T-helper 2 cell treated with Interferon-gamma antibody and Interleukin-4, amounts not matched to agents 5 μg/mL and 100 μg/mL, for 36 hours (primary cell): ENCODE measurements around the gene ANKRD36B.
"Not testable (repeated sequence)": the region's sequence is repeated elsewhere in the genome, so short reads cannot be mapped to it uniquely, and the experiment has no call there.

Experiments used
- DNase-seq: peaks from one replicate; pipeline ENCODE4 v3.0.0; 2021; ENCODE audit warnings: low spot score
- H3K27ac Mint-ChIP-seq: one replicate; pipeline ENCODE4 v1.8.0; 2021; ENCODE audit warnings: mild to moderate bottlenecking, mixed read lengths
- H3K27me3 Mint-ChIP-seq: one replicate; pipeline ENCODE4 v1.8.0; 2021; ENCODE audit warnings: low read depth, mixed read lengths
- H3K36me3 Mint-ChIP-seq: one replicate; pipeline ENCODE4 v1.8.0; 2021; ENCODE audit warnings: low read depth, mixed read lengths
- H3K4me1 Mint-ChIP-seq: one replicate; pipeline ENCODE4 v1.8.0; 2021; ENCODE audit warnings: low read depth, mixed read lengths
- H3K4me3 Mint-ChIP-seq: one replicate; pipeline ENCODE4 v1.8.0; 2022; ENCODE audit warnings: mild to moderate bottlenecking, moderate library complexity, mixed read lengths
- H3K9me3 Mint-ChIP-seq: one replicate; pipeline ENCODE4 v1.8.0; 2021; ENCODE audit warnings: mixed read lengths

Gene ANKRD36B

GRCh38 chr2:97490141-97490540 lies 99.5 kb downstream of the ANKRD36B start:
- H3K36me3 Mint-ChIP-seq, H3K9me3 Mint-ChIP-seq, DNase-seq: not testable (repeated sequence)

More at GRCh38 chr2:97490141-97490540, 99.5 kb downstream of the ANKRD36B start:
- H3K4me1 Mint-ChIP-seq, H3K4me3 Mint-ChIP-seq, H3K27ac Mint-ChIP-seq, H3K27me3 Mint-ChIP-seq: not testable (repeated sequence)
